ENCODE measurements around the gene ATXN2. TPM values are rescaled to one million over a fixed set of nuclear protein-coding genes. Genes with fewer than 3 reads are reported as not detected.

The ATXN2 gene
- total and polyA plus RNA-seq, 2 of the 4 experiments (the other 2 are of a cell fraction): 12.4 to 66.5 TPM

DNA sequence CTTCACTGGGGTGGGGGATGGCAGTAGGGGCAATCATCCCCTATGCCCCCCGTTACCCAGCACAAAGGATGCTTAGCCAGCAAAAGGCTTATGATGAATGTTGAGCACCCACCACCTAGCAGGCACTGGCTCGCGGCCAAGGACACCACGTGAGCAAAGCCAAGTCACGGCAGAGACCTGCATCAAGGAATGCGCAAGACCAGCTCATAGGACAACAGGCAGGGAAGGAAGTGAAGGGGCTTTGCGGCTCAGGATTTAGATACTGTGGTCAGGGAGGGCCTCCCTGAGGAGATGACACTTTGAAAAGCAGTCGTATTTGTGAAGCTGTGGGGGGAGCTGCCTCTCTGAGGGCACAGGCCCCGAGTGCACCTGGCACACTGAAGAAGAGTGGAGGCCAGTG is 160.6 kb downstream of the ATXN2 start:
- H3K4me2 ChIP-seq (ENCODE audit: low read depth, low read length): no peak overlapping the region
- H3K36me3 ChIP-seq (ENCODE audit: control insufficient read depth, insufficient read depth, low read length): peaks cover 17% of the 10 kb centered on the region
- 0 out of 2 replicates have a peak overlapping the region, but pooled peaks have one; percentile 11 for H2BK20ac ChIP-seq (ENCODE audit: low read depth, low read length)
- H3K4me3 ChIP-seq (ENCODE audit: insufficient read depth, low read depth, low read length): no peak overlapping the region
- H4K8ac ChIP-seq (ENCODE audit: low read depth in 2 of 2, low read length in 2 of 2): peak overlapping the region in 1 of 2 experiments; percentile 24; a peak in 2 of 4 replicates
- dilution Hi-C loops (cut with HindIII; ENCODE audit: low sequenced_read_pairs, unreplicated experiment): no loop called here
- H4K20me1 ChIP-seq (ENCODE audit: insufficient read depth, low read length): peaks cover 85% of the 10 kb centered on the region
- intact Hi-C loops (cut with micrococcal nuclease): no loop called here
- peaks cover 35% of the 10 kb centered on the region for H3K4me1 ChIP-seq (ENCODE audit: control insufficient read depth, insufficient read depth, low read length)
- ATAC-seq (ENCODE audit: low read depth): peak; percentile 2; the same call in 1 of the 2 replicates
- H3K27ac ChIP-seq (ENCODE audit: insufficient read depth, low read length): peak overlapping the region; percentile 14
- 0 out of 2 replicates have a peak overlapping the region, but pooled peaks have one; percentile 11 for H2BK120ac ChIP-seq (ENCODE audit: low read depth, low read length)
- H3K27me3 ChIP-seq (ENCODE audit: control insufficient read depth, insufficient read depth, low read length): no peaks in the 10 kb centered on the region
- no peak overlapping the region for H3K18ac ChIP-seq (ENCODE audit: low read depth, low read length)
- CTCF ChIA-PET: interaction anchor here (1.3 kb wide), 1 partner anchor 42 kb away, joined by 6 read pairs; no protein-coding TSS in a partner anchor
- peak overlapping the region; percentile 44 for H2BK5ac ChIP-seq (ENCODE audit: low read depth, low read length, poor library complexity, severe bottlenecking)
- peak; percentile 51 for DNase-seq
- peak overlapping the region; percentile 4; the same call in 1 of the 2 replicates for H4K91ac ChIP-seq (ENCODE audit: insufficient read depth, low read depth, low read length)
- H3K9me3 ChIP-seq (ENCODE audit: control insufficient read depth, insufficient read depth, low read length): no peaks in the 10 kb centered on the region
- no peak overlapping the region for H3K23ac ChIP-seq (ENCODE audit: low read depth, low read length)
- no peak overlapping the region for H3K9ac ChIP-seq (ENCODE audit: low read depth, low read length)
- POLR2A ChIA-PET (ENCODE audit: unreplicated experiment): no interaction called here
- H2BK15ac ChIP-seq (ENCODE audit: low read depth, low read length): peak overlapping the region; percentile 12; the same call in 1 of the 3 replicates
- peak overlapping the region; percentile 16 for H2AK5ac ChIP-seq (ENCODE audit: low read depth, low read length)
- in situ Hi-C loops (cut with MboI; ENCODE audit: low sequenced_read_pairs): no loop called here
- peak overlapping the region; percentile 92 for H2AK9ac ChIP-seq (replicated peaks; ENCODE audit: low read depth, low read length, poor library complexity)
- no peak overlapping the region for H4K5ac ChIP-seq (ENCODE audit: low read depth, low read length)
- peak overlapping the region; percentile 0 for H2AFZ ChIP-seq (replicated peaks; ENCODE audit: low read length, poor library complexity)
- H3K4ac ChIP-seq (ENCODE audit: low read depth, low read length): peak overlapping the region; percentile 42
- peaks cover 14 to 90% of the 10 kb centered on the region in 2 experiments; a peak in 3 of 4 replicates for H3K79me1 ChIP-seq (ENCODE audit: low read depth in 1 of 2, low read length in 2 of 2)
- H3K9me1 ChIP-seq (ENCODE audit: insufficient read depth, low read length): peaks cover 49% of the 10 kb centered on the region
- H3K14ac ChIP-seq (replicated peaks; ENCODE audit: low read depth, low read length): peak overlapping the region; percentile 68
- no peak for TF ChIP-seq POLR2A (IDR thresholded peaks at IDR 0.05; ENCODE audit: low read depth, low read length)
- TF ChIP-seq, protein P1, sequence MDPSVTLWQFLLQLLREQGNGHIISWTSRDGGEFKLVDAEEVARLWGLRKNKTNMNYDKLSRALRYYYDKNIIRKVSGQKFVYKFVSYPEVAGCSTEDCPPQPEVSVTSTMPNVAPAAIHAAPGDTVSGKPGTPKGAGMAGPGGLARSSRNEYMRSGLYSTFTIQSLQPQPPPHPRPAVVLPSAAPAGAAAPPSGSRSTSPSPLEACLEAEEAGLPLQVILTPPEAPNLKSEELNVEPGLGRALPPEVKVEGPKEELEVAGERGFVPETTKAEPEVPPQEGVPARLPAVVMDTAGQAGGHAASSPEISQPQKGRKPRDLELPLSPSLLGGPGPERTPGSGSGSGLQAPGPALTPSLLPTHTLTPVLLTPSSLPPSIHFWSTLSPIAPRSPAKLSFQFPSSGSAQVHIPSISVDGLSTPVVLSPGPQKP (IDR thresholded peaks at IDR 0.05; ENCODE audit: borderline replicate concordance, low read depth, low read length): no peak
- TF ChIP-seq RAD21 (IDR thresholded peaks at IDR 0.05; ENCODE audit: low read length): no peak
- no peak for TF ChIP-seq CEBPB (IDR thresholded peaks at IDR 0.05; ENCODE audit: low read depth, low read length)
- no peak for TF ChIP-seq MAZ (IDR thresholded peaks at IDR 0.05; ENCODE audit: borderline replicate concordance, low read depth, low read length)
- TF ChIP-seq MAFK (IDR thresholded peaks at IDR 0.05; ENCODE audit: low read depth, low read length): peak; percentile 21; the same call in 1 of the 2 replicates
- TF ChIP-seq BHLHE40 (IDR thresholded peaks at IDR 0.05; ENCODE audit: low read depth, low read length): no peak
- TF ChIP-seq, protein P2, sequence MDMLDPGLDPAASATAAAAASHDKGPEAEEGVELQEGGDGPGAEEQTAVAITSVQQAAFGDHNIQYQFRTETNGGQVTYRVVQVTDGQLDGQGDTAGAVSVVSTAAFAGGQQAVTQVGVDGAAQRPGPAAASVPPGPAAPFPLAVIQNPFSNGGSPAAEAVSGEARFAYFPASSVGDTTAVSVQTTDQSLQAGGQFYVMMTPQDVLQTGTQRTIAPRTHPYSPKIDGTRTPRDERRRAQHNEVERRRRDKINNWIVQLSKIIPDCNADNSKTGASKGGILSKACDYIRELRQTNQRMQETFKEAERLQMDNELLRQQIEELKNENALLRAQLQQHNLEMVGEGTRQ (IDR thresholded peaks at IDR 0.05; ENCODE audit: low read depth, low read length): peak; percentile 57
- TF ChIP-seq CHD1 (IDR thresholded peaks at IDR 0.05; ENCODE audit: low read depth, low read length): no peak
- no peak for TF ChIP-seq RCOR1 (IDR thresholded peaks at IDR 0.05; ENCODE audit: insufficient replicate concordance, low read length)
- TF ChIP-seq, protein P3, sequence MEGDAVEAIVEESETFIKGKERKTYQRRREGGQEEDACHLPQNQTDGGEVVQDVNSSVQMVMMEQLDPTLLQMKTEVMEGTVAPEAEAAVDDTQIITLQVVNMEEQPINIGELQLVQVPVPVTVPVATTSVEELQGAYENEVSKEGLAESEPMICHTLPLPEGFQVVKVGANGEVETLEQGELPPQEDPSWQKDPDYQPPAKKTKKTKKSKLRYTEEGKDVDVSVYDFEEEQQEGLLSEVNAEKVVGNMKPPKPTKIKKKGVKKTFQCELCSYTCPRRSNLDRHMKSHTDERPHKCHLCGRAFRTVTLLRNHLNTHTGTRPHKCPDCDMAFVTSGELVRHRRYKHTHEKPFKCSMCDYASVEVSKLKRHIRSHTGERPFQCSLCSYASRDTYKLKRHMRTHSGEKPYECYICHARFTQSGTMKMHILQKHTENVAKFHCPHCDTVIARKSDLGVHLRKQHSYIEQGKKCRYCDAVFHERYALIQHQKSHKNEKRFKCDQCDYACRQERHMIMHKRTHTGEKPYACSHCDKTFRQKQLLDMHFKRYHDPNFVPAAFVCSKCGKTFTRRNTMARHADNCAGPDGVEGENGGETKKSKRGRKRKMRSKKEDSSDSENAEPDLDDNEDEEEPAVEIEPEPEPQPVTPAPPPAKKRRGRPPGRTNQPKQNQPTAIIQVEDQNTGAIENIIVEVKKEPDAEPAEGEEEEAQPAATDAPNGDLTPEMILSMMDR (conservative IDR thresholded peaks at IDR 0.05; ENCODE audit: low read depth, low read length): no peak
- TF ChIP-seq NFE2L2 (IDR thresholded peaks at IDR 0.05; ENCODE audit: low read depth, low read length): no peak
- TF ChIP-seq MXI1 (IDR thresholded peaks at IDR 0.05; ENCODE audit: borderline replicate concordance, low read depth, low read length): no peak
- TF ChIP-seq RFX5 (IDR thresholded peaks at IDR 0.05; ENCODE audit: low read depth, low read length): no peak
- TF ChIP-seq FOS (IDR thresholded peaks at IDR 0.05; ENCODE audit: low read depth, low read length): no peak
- TF ChIP-seq SMC3 (IDR thresholded peaks at IDR 0.05; ENCODE audit: low read depth, low read length): no peak
- H3K56ac ChIP-seq (ENCODE audit: extremely low read depth, insufficient read depth, low read length): no peak overlapping the region
- 36% methylated on average over 6 of the region's 9 CpGs; no CpG with 5 or more reads in 1 of the 2 experiments for WGBS, 2 experiments (ENCODE audit: extremely low coverage in 2 of 2, insufficient read length in 1 of 2)
- BruUV-seq (replicated peaks): no TSS peak
